Iris pigment epithelial cell (primary cell): ENCODE measurements around the gene NACA.

ENCODE experiments used
- DNase-seq: peaks from one replicate; pipeline ENCODE4 v3.0.0-alpha.2; 2011; ENCODE audit warnings: low read depth

Gene NACA

DNA sequence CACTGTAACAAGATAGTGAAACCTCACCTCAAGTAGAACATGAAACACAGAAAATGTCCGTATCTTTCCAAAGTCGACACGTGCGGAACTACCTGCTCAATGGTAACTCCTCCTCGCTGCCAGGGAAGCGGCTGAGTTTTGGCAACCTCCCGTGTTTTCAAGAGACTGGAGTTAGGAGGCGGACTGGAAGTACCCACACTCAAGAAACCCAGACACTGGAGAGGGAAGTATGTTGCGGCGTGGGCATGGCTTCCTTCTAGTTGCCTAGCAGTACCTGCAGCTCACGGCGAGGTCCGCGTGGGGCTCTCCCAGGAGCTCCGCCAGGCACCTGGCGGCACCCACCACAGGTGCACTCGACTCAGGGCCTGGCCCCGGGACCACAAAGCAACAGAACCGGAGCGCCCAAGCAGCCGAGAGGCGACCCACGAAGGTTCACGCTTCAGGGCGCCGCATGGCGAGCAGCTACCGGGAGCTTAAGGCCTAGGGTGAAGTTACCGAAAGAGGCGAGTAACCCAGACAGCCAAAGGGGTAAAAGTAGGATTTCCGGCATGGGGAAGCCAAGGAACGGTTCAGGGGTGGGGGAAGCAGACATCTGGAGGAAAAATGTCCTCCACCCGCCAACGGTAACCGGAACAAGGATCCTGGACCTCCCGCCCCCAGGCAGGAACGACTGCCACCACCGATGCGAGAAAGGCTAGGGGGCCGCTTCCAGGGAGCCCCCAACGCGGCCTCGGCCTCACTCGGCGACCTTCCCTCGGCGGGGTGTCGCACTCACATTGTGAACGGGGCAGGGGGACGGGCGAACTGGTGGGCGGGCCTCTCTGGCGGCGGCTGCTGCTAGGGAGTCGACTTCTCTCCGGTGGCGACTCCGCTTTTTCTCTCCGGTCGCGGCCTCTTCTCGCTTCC is 37.6 kb downstream of the NACA start:
- peak; percentile 34 for DNase-seq

DNA sequence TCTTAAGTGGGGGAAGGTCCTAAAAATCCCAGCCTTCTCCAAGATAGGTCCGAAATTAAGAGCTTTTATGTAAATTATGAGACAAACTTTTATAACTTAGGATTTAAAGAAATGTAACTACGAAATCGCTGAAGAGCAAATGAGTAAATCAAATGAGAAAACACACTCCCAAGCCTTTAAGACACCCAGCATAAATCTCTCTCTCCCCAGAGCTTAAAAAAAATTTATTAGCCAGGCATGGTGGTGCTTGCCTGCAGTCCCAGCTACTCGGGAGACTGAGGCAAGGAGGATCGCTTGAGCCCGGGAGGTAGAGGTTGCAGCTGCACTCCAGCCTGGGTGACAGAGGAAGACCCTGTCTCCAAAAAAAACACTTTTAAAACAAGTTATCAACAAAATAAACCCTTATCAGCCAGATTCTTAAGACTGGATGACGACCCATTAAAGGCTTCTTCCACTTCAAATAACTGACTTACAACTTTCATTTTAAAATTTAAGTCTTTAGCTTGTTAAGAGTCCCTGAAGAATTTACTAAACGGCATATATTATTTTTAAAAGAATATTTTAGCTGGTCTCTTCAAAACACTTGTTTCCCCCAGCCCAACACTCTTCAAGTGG is 40.2 kb downstream of the NACA start:
- no peak for DNase-seq

DNA sequence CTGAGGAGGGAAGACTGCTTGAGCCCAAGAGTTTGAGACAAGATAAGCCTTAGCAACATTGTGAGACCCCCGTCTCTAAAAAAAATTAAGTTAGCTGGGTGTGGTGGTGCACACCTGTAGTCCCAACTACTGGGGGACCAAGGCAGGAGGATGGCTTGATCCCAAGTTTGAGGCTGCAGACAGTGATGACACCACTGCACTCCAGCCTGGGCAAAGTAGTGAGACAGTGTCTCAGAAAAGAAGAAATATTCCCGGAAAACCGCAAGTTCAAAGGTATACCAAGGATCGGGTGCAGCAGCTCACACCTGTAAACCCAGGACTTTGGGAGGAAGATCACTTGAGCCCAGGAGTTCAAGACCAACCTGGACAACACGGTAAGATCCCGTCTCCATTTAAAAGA is 42.8 kb downstream of the NACA start:
- no peak for DNase-seq

DNA sequence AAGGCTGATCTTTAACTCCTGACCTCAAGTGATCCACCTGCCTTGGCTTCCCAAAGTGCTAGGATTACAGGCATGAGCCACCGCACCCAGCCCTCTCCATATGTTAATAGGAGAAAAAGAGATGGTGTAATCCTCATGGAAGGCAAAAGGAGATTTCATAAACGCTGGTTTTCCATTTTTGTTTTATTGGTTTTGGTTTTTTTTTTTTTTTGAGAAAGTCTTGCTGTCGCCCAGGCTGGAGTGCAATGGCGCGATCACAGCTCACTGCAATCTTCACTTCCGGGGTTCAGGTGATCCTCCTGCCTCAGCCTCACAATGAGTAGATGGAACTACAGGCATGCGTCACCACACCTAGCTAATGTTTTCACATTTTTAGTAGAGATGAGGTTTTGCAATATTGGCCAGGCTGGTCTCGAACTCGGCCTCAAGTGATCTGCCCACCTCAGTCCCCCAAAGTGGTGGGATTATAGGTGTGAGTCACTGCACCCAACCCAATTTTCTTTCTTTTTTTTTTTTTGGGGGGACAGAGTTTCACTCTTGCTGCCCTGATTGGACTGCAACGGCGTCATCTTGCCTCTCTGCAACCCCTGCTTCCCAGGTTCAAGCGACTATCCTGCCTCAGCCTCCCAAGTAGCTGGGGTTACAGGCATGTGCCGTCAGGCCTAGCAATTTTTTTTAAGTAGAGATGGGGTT is 45.1 kb downstream of the NACA start:
- no peak for DNase-seq

DNA sequence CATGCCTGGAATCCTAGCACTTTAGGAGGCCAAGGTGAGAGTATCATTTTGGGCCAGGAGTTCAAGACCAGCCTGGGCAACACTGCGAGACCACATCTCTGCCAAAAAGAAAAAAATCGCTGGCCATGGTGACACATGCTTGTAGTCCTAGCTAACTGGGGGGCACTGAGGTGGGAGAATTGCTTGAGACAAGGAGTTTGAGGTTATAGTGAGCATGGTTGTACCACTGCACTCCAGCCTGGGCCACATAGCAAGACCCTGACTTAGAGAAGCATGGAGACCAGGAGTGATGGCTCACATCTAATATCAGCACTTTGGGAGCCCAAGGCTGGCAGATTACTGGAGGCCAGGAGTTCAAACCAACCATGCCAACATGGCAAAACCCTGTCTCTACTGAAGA is 46.2 kb downstream of the NACA start:
- DNase-seq = no peak

DNA sequence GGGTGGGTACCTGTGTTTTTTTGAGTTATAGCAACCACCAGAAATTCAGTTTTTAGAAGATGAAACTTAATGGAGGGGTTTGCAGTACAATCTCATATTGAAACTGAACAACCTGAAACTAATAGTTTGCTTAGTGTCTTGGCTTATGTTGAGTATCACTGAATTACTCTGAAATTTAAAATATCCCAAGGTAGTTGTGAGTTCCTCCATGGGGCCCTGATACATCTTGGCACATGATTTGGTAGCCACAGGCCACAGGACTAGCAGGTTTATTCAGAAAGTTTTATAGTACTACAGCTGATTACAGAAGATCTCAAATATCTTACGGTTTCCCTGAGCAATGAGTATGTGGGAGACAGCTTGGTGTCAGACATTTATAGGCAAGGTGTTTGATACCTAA is 47.4 kb downstream of the NACA start:
- no peak for DNase-seq

DNA sequence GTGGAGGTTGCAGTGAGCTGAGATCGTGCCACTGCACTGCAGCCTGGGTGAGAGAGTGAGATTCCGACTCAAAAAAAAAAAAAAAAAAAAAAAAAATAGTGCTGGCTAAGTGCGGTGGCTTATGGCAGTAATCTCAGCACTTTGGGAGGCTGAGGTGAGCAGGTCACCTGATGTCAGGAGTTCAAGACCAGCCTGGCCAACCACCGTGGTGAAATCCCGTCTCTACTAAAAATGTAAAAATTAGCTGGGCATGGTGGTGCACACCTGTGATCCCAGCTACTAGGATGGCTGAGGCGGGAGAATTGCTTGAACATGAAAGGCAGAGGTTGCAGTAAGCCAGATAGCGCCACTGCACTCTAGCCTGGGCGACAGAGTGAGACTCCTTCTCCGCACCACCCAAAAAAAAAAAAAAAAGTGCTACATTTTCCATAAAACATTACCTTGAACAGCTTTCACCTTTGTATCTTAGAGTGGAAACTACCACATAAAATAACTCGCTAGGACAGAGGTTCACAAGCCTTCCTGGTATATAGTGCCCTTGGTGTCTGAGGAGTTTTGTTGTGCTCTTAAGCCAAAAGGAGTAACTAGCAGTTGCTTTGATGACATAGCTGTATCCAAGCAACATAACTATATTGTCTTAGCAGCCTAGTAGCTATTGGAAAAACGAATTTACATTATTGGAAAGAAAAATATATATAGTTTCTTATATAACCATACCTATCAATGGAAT is 48.1 kb downstream of the NACA start:
- no peak for DNase-seq

DNA sequence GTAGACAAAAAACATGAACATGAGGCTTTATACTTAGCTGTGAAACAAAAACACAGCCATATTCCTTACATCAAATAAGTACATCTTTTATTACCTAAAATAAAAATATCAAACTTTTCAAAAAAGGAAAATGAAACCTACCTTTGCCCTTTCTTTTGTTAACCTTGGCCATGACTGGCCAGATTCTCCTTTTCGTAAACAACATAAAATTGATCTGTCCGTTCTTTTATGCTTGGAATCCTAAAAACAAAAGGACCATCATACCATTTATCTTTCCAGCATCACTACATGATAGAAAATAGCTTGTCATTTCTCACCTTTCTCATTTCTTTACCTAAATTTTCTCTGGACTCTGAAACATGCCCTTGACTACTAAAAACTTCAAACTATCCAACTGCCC is 53.5 kb downstream of the NACA start:
- DNase-seq = no peak

DNA sequence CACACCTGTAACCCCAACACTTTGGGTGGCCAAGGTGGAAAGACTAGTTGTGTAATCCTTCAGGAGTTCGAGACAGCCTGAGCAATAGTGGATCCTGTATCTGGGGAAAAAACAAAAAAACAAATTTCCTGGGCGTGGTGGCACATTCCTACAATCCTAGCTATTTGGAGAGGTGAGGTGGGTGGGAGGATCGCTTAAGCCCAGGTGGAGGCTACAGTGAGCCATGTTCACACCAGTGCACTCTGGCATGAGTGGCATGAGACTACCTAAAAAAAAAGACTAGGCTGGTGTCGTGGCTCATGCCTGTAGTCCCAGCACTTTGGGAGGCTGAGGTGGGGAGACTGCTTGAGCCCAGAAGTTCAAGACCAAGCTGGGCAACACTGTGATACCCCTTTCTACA is 54.3 kb downstream of the NACA start:
- no peak for DNase-seq

DNA sequence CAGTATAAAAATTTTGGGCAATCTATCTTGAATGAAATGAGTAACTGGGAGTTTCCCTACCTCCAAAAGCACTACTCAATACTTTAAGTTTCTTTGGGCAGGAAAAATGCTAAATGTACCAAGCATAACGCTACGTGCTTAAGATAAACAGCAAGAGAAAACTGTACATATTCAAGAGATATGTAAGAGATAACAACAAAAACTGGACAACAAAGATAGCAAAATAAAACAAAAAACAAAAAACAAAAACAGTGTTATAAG is 57.0 kb downstream of the NACA start:
- no peak for DNase-seq
